ENCODE results near the gene HK1. TPM values are rescaled to one million over a fixed set of nuclear protein-coding genes. Genes with fewer than 3 reads are reported as not detected.
A peak's percentile ranks its signal among the peaks of the same experiment; 100 is the strongest.

HK1 gene
- total and polyA plus RNA-seq, 2 of the 13 experiments (the other 11 are each of a cell fraction or from before 2014, with no cell fraction given): 0.29 to 1.5 TPM

- no peak overlapping the region for H3K4me3 ChIP-seq (replicated peaks in 1 of 3; ENCODE audit: insufficient read depth in 1 of 3, low read depth in 2 of 3, low read length in 3 of 3)
- no peak for FAIRE-seq
- POLR2A ChIA-PET: interaction anchor here (1.5 kb wide), 1 partner anchor 10 kb away, joined by 12 read pairs; the partner anchor contains the start of gene HKDC1
Observed at GRCh38 chr10:69230128-69230527, 48.2 kb upstream of the HK1 start.

More at GRCh38 chr10:69230128-69230527, 48.2 kb upstream of the HK1 start:
- Histone ChIP-seq H3K9ac (ENCODE audit: insufficient read depth, low read depth, low read length) (no peak overlapping the region), H4K20me1 (ENCODE audit: insufficient read depth, low read length) (no peaks in the 10 kb centered on the region), H3K27me3 (ENCODE audit: control insufficient read depth in 1 of 2, insufficient read depth in 2 of 2, low read length in 2 of 2) (no peaks in the 10 kb centered on the region), H3K9me3 (ENCODE audit: low read length) (no peaks in the 10 kb centered on the region), H3K27ac (ENCODE audit: extremely low read length, insufficient read depth, low read length) (peak overlapping the region; percentile 62), H3K79me2 (ENCODE audit: insufficient read depth, low read length) (no peaks in the 10 kb centered on the region), H3K4me2 (ENCODE audit: low read depth, low read length) (no peak overlapping the region), H3K4me1 (ENCODE audit: insufficient read depth, low read length) (peaks cover 32% of the 10 kb centered on the region), H3K36me3 (replicated peaks in 1 of 2; ENCODE audit: control insufficient read depth in 1 of 2, insufficient read depth in 2 of 2, low read length in 2 of 2) (no peaks in the 10 kb centered on the region; a peak in 3 of 5 replicates), H2AFZ (ENCODE audit: low read length) (no peak overlapping the region)
- WGBS (ENCODE audit: low lambda C conversion rate): 72% methylated on average over 4 of the region's 5 CpGs
- no TSS peak for BruUV-seq (replicated peaks)
- in situ Hi-C loops (cut with HindIII; ENCODE audit: extremely low pct_ligation_motif_present, low pct_unique_long_range_greater_than_20kb): loop anchor here (10.0 kb wide), 1 partner anchor 275 kb away; no protein-coding TSS in a partner anchor
- intact Hi-C loops (cut with micrococcal nuclease; ENCODE audit: unreplicated experiment): no loop called here
- DNase-seq (ENCODE audit: low spot score) (no peak), ATAC-seq (no peak)
- CTCF ChIA-PET (ENCODE audit: low intra/inter-chr PET ratio, low total read pairs): no interaction called here
- TF ChIP-seq MYC (CRISPR knock-in tag; IDR thresholded peaks at IDR 0.05; ENCODE audit: borderline replicate concordance): no peak
- no peak for TF ChIP-seq ZNF850 (CRISPR knock-in tag; conservative IDR thresholded peaks at IDR 0.05)
- no peak for TF ChIP-seq IRF2 (CRISPR knock-in tag; IDR thresholded peaks at IDR 0.05)
- no peak for TF ChIP-seq SYNCRIP (IDR thresholded peaks at IDR 0.05; ENCODE audit: insufficient read depth, low read depth, low read length)
- no peak for TF ChIP-seq RFXANK (CRISPR knock-in tag; IDR thresholded peaks at IDR 0.05)
- TF ChIP-seq ZNF780A (CRISPR knock-in tag; IDR thresholded peaks at IDR 0.05): no peak
- no peak for TF ChIP-seq MYNN (CRISPR knock-in tag; IDR thresholded peaks at IDR 0.05; ENCODE audit: low read depth)
- TF ChIP-seq TRIM24 (CRISPR knock-in tag; IDR thresholded peaks at IDR 0.05): no peak
- no peak for TF ChIP-seq ZNF878 (CRISPR knock-in tag; IDR thresholded peaks at IDR 0.05)
- no peak for TF ChIP-seq ZNF720 (CRISPR knock-in tag; IDR thresholded peaks at IDR 0.05)
- TF ChIP-seq DRAP1 (CRISPR knock-in tag; IDR thresholded peaks at IDR 0.05): no peak
- no peak for TF ChIP-seq MNT (IDR thresholded peaks at IDR 0.05)
- TF ChIP-seq ZNF782 (CRISPR knock-in tag; IDR thresholded peaks at IDR 0.05; ENCODE audit: borderline replicate concordance): no peak
- TF ChIP-seq ZNF460 (CRISPR knock-in tag; IDR thresholded peaks at IDR 0.05; ENCODE audit: borderline replicate concordance): no peak
- no peak for TF ChIP-seq BRD4 (CRISPR knock-in tag; IDR thresholded peaks at IDR 0.05)
- TF ChIP-seq FOXK1 (CRISPR knock-in tag; IDR thresholded peaks at IDR 0.05; ENCODE audit: borderline replicate concordance, low read depth): no peak
- no peak for TF ChIP-seq DMTF1 (CRISPR knock-in tag; IDR thresholded peaks at IDR 0.05)
- no peak for TF ChIP-seq CREB1 (IDR thresholded peaks at IDR 0.05)
- no peak for TF ChIP-seq CREB1 (CRISPR knock-in tag; IDR thresholded peaks at IDR 0.05)

Data from HepG2 (cell line).